Myometrial cell (primary cell): ENCODE results near the gene ADM2. TPM values are rescaled to one million over a fixed set of nuclear protein-coding genes. Genes with fewer than 3 reads are reported as not detected.

Experiments
- total RNA-seq: library from RNA; depleted of rRNA; stranded (reverse); fragments of >200 nt; gene quantifications from 2 replicates; pipeline ENCODE4 v1.2.3, GENCODE V29; 2015

Gene ADM2
- total RNA-seq: 6.9 and 20.2 TPM in 2 replicates

GRCh38 chr22:50481440-50482106 lies at the start of gene ADM2:
TSS of gene ADM2 (plus strand) at chr22:50481543. CDS start at chr22:50481848, 305 bp downstream.

GRCh38 chr22:50474710-50475651 lies 6.4 kb upstream of the ADM2 start, which contains the start of gene SBF1:
TSS of gene SBF1 (minus strand) at chr22:50475035. CDS start at chr22:50474840, 195 bp downstream.

GRCh38 chr22:50486561-50487289 lies 5.4 kb downstream of the ADM2 start, which contains the start of gene MIOX:
TSS of gene MIOX (plus strand) at chr22:50486859. CDS start at chr22:50486898, 39 bp downstream.

GRCh38 chr22:50507421-50507990 lies 26.2 kb downstream of the ADM2 start, which contains the start of gene LMF2:
TSS of gene LMF2 (minus strand) at chr22:50507702. CDS start at chr22:50507675, 27 bp downstream.

GRCh38 chr22:50507991-50508884 lies 26.9 kb downstream of the ADM2 start, which contains the start of gene NCAPH2:
TSS of gene NCAPH2 (plus strand) at chr22:50508224. CDS start at chr22:50508338, 114 bp downstream.

GRCh38 chr22:50525104-50525857 lies 43.9 kb downstream of the ADM2 start, which contains the start of gene SCO2:
TSS of gene SCO2 (minus strand) at chr22:50525598. CDS start at chr22:50524411, 1,187 bp downstream.

GRCh38 chr22:50529897-50530579 lies 48.7 kb downstream of the ADM2 start, which contains the start of gene TYMP:
TSS of gene TYMP (minus strand) at chr22:50530012. CDS start at chr22:50529709, 303 bp downstream.

Other genes with a start within 250 kb of the ADM2 start
- 16.8 and 27.1 TPM in 2 replicates for gene TUBGCP6, start 236.5 kb upstream of the ADM2 start, total RNA-seq
- gene HDAC10, start 230.3 kb upstream of the ADM2 start, total RNA-seq: 30.0 and 38.8 TPM in 2 replicates
- 36.5 and 51.0 TPM in 2 replicates for gene MAPK12, start 219.9 kb upstream of the ADM2 start, total RNA-seq
- 14.4 and 26.8 TPM in 2 replicates for gene MAPK11, start 211.2 kb upstream of the ADM2 start, total RNA-seq
- gene PLXNB2, start 173.9 kb upstream of the ADM2 start, total RNA-seq: 161 and 185 TPM in 2 replicates
- gene DENND6B, start 154.5 kb upstream of the ADM2 start, total RNA-seq: 1.4 and 5.0 TPM in 2 replicates
- 53.0 and 61.1 TPM in 2 replicates for gene PPP6R2, start 138.2 kb upstream of the ADM2 start, total RNA-seq
- 58.5 and 60.5 TPM in 2 replicates for gene SBF1, start 6.5 kb upstream of the ADM2 start, total RNA-seq
- not detected in 2 replicates for gene MIOX, start 5.3 kb downstream of the ADM2 start, total RNA-seq
- 106 and 126 TPM in 2 replicates for gene LMF2, start 26.2 kb downstream of the ADM2 start, total RNA-seq
- gene NCAPH2, start 26.7 kb downstream of the ADM2 start, total RNA-seq: 62.6 and 65.2 TPM in 2 replicates
- gene SCO2, start 44.1 kb downstream of the ADM2 start, total RNA-seq: 0.58 and 1.4 TPM in 2 replicates
- gene TYMP, start 48.5 kb downstream of the ADM2 start, total RNA-seq: 29.1 and 40.1 TPM in 2 replicates
- not detected in 2 replicates for gene KLHDC7B, start 64.4 kb downstream of the ADM2 start, total RNA-seq
- gene SYCE3, start 81.4 kb downstream of the ADM2 start, total RNA-seq: not detected in 2 replicates
- gene CPT1B, start 96.9 kb downstream of the ADM2 start, total RNA-seq: 0.18 TPM in 1 of 2 replicates, not detected in the other
- 20.2 and 30.6 TPM in 2 replicates for gene CHKB, start 101.3 kb downstream of the ADM2 start, total RNA-seq
- under 0.01 TPM in 2 replicates for gene MAPK8IP2, start 119.2 kb downstream of the ADM2 start, total RNA-seq
- 29.4 and 41.8 TPM in 2 replicates for gene ARSA, start 146.6 kb downstream of the ADM2 start, total RNA-seq
- 0.89 and 1.2 TPM in 2 replicates for gene SHANK3, start 191.3 kb downstream of the ADM2 start, total RNA-seq